GM12873 (cell line): ENCODE data around the gene CEBPA.

ENCODE experiments used
- TF ChIP-seq, protein P1 (sequence below): IDR thresholded peaks from 2 replicates; pipeline ENCODE4 v1.5.1; 2012; ENCODE audit warnings: low read depth, mild to moderate bottlenecking, moderate library complexity, low read length, control low read depth; ENCODE audit not compliant: insufficient read depth; ENCODE audit errors: missing control alignments

CEBPA gene

DNA sequence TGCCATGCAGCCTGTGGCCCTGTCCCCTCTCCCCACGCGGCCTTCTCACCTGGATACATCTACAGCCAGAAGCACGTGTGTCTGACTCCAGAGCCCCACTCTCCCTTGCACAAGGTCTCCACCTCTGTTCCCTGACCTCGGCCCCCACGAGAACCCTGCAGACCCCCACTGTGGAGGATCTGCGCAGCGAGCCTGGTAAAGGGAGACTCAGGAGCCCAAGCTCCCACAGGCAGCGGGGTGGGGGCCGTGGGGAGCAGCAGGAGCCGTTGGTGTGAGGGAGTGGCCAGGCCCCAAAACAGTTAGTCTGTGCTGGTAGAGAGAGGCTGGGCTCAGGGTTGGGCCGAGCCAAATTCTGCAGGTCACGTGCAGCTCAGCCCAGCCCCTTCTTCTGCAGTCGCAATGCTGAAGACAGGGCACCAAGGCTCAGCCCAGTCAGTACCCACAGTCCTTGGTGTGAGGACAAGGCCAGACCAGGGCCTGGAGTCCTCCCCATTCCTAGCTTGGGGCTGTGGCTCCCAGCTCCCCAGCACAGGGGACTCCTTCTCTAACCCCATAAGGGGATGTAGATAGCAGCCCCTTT, 48.0 kb downstream of the CEBPA start:
- TF ChIP-seq, protein P1, sequence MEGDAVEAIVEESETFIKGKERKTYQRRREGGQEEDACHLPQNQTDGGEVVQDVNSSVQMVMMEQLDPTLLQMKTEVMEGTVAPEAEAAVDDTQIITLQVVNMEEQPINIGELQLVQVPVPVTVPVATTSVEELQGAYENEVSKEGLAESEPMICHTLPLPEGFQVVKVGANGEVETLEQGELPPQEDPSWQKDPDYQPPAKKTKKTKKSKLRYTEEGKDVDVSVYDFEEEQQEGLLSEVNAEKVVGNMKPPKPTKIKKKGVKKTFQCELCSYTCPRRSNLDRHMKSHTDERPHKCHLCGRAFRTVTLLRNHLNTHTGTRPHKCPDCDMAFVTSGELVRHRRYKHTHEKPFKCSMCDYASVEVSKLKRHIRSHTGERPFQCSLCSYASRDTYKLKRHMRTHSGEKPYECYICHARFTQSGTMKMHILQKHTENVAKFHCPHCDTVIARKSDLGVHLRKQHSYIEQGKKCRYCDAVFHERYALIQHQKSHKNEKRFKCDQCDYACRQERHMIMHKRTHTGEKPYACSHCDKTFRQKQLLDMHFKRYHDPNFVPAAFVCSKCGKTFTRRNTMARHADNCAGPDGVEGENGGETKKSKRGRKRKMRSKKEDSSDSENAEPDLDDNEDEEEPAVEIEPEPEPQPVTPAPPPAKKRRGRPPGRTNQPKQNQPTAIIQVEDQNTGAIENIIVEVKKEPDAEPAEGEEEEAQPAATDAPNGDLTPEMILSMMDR, result no peak

DNA sequence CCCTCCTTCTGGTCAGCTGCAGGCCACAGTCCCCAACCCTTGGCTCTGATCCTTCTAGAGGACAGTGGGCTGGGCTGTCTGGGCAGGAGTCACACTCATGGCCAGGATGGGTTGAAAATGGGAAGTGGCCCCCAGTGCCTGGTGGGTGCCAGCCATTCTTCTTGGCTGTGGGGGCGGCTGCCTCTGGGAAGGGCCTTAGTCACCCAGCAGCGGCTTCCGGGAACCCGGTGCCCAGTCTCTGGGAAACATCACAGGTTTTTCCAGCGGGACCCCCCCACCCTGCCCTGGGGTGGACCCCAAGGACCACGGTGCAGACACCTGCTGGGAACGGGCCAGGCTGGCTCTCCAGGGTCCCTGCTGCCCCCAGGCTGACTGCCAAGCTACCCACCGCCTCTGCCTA, 49.4 kb downstream of the CEBPA start:
- TF ChIP-seq, protein P1, result no peak

DNA sequence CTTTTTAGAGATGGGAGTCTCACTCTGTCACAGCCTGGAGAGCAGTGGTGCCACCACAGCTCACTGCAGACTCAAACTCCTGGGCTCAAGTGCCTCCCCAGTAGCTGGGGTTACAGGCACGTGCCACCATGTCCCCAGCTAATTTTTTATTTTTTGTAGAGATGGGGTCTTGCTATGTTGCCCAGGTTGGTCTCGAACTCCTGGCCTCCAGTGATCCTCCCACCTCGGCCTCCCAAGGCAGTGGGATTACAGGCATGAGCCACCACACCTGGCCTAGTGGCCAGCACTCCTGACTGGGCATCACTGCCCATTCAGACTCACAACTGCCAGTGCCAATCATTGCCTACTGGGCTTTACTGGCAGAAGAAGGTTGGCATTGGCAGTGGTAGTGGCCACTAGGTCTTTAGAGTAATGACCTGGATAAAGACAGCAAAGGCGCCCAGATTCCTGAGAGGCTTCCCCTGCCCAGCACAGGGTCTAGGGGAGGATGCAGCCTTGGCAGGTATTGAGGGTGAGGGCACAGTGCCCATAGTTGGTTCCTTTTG, 49.8 kb downstream of the CEBPA start:
- TF ChIP-seq, protein P1, result no peak

DNA sequence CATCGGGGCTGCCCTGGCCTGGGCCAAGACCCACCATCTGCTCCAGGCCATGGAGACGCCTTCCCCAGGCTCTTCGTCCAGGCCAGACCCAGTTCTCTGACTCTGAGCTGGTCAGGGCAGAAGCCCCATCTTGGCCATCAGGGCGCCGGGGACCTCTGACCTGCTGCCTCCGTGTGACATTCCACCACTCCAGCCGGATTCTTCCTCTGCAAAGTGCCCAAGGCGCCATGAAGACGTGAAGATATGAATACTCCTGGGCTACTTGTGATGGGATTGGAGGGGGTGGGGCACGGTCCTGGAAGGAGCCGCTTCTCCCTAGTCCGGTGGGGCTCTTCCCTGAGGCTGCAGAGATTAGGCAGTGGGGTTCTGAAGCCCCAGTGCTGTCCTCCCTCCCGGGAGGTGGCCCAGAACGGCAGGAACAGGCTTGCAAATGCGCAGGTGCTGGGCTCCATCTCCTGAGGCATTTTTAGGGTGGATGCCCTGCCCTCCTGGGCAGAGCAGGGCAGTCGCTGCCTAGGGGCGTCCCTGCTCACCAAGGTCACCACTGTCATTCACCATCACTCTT, 50.7 kb downstream of the CEBPA start:
- TF ChIP-seq, protein P1, result no peak

DNA sequence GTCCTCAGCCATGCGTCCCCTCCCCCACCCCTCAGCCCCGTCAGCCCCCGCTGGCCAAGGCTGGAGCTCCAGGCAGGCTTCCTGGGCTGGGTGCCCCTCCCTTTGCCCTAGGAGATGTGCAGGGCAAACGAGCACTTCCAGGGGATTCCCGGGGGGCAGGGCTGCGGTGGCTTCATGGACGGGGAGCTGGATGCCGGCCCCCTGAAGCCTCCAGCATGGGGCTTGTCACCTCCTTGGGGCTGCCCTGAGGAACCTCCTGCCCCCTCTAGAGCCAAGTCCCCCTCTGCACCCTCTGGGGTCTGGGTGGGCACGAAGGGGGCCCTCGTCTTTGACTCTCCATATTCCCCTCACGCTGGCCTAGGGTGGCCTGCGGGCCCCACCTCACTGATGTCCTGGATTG, 51.3 kb downstream of the CEBPA start:
- TF ChIP-seq, protein P1, result no peak

DNA sequence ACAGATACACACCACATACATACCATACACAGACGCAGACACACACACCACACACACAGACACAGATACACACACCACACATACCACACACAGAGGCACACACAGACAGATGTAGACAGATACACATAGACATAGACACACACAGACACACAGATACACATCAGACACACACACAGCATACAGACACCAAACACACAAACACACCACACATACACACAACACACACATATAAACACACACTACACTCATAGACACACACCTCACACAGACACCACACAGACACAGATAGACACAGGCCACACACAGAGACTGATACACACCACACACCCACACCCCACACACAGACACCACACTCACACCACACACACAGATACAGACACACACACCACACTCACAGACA, 51.8 kb downstream of the CEBPA start:
- TF ChIP-seq, protein P1, result no peak
